GM19438 (cell line): ENCODE measurements around the gene GOLM1.
"Not testable (repeated sequence)": the region's sequence is repeated elsewhere in the genome, so short reads cannot be mapped to it uniquely, and the experiment has no call there.

ENCODE experiments used
- ATAC-seq: cut with Tn5 transposase; IDR thresholded peaks from one replicate; pipeline ENCODE4 v1.9.1; 2021; ENCODE audit warnings: low read depth; ENCODE audit not compliant: unreplicated experiment

GOLM1 gene

DNA sequence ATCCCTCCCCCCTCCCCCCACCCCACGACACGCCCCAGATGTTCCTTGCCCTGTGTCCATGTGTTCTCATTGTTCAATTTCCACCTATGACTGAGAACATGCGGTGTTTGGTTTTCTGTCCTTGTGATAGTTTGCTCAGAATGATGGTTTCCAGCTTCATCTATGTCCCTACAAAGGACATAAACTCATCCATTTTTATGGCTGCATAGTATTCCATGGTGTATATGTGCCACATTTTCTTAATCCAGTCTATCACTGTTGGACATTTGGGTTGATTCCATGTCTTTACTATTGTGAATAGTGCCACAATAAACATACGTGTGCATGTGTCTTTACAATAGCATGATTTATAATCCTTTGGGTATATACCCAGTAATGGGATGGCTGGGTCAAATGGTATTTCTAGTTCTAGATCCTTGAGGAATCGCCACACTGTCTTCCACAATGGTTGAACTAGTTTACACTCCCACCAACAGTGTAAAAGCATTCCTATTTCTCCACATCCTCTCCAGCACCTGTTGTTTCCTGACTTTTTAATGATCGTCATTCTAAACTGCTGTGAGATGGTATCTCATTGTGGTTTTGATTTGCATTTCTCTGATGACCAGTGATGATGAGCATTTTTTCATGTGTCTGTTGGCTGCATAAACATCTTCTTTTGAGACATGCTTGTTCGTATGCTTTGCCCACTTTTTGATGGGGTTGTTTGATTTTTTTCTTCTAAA lies 51.2 kb downstream of the GOLM1 start:
- not testable (repeated sequence) for ATAC-seq

DNA sequence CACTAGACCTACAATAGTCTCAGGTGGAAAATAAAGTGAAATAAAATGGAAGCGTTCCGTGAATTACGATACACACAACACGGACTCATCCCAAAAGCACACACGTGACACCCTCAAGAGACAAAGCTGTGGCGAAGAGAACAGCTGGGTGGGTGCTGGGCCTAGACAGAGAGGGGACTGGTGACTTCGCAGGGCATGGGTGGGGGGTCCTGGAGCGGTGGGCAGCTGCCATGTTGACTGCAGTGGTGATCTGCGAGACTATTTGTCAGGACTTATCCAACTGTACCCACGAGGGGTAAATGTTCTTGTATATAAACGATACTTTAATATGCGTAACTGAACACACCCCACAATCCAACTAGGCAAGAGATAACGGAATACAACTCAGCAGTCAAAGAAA lies 52.0 kb downstream of the GOLM1 start:
- ATAC-seq: no peak

- no peak for ATAC-seq
Measured at GRCh38 chr9:86046930-86047341, 52.4 kb downstream of the GOLM1 start.

- no peak for ATAC-seq
Measured at GRCh38 chr9:86046071-86046636, 53.2 kb downstream of the GOLM1 start.

- ATAC-seq: no peak
Measured at GRCh38 chr9:86045654-86046053, 53.7 kb downstream of the GOLM1 start.

GRCh38 chr9:86043999-86044398 lies 55.4 kb downstream of the GOLM1 start:
- no peak for ATAC-seq

GRCh38 chr9:86043586-86043985 lies 55.8 kb downstream of the GOLM1 start:
- ATAC-seq: no peak

DNA sequence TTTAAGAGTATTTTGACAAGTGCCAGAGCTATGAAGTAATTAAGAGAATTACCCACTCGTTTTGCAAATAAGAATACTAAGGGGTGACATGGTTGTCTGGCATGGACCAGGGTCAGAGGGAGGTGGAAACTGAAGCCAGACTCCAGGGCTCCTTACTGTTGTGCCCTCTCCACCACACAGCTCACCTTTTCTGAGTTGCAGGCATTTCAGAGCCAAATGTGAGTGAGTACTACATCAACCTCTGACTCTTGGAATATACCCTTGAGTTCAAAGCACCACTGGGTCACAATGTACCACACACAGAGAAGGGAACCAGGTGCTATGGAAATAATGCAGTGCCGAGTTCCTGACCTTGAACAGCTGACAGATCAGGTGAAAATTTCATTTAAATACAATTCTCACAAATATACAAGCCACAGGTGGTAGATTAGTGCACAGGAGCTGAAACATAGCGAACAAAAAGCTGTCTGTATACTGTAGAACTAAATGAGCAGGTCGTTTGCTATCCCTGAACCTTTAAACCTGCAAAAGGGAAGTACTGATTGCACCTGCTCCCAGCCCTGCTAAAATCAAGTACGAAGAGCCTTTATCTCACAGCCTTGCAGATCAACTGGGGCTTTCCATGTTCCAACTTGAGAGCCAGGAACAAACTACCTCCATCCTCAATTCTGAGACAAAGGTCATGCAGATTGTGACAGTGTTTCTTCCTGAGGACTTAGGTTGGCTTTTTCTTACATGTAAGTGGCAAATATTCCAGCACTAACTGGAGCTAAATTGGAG lies 57.0 kb downstream of the GOLM1 start:
- no peak for ATAC-seq

DNA sequence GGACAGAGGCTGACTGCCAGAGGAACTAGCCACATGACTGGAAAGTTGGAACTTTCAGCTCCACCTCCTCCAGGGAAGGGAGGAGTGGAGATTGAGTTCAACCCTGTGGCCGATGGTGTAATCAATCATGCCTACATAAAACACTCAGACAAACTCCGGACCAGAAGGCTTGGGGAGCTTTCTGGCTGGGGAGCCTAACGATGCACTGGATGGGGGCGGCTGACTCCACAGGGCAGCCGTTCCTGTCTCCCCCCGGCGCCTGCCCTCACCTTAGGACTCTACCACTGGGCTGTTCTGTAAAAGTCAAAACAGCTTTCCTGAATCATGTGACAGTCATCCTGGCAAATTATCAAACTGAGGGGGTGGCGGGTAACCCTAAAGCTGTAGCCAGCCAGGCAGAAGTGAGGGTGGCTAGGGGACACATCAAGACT lies 58.0 kb downstream of the GOLM1 start:
- ATAC-seq: no peak

DNA sequence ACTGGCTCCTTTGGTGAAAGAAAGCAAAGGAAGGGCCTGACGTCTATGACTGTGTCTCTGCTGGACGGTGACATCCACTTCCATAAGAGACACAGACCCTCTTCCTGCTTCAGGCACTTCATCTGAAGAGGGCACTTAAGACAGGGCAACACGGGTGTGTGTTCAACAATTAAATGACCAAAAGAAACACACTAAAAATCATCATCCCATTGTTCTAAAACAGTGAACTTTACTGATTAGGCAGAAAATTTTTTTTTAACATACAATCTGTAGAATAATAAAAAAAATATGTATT lies 58.5 kb downstream of the GOLM1 start:
- ATAC-seq: no peak

- ATAC-seq: no peak
Measured at GRCh38 chr9:86039991-86040860, 59.1 kb downstream of the GOLM1 start.

DNA sequence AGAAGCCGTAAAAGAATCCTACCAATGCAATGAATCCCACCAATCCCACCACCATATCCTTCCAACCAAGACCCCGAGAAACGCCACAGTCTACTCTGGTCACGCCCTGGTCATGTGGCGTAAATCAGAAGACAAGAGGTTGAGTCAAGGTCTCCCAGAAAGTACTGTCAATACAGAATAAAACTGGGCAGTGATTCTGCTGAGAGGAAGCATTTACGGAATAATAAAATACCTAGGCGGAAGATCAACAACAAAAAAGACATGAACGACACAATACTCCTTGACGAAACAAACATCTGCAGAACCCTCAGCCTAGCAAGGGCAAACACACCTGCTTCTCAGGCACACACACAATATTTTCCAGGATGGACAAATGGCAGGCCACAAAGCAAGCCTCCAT lies 62.8 kb downstream of the GOLM1 start:
- no peak for ATAC-seq

DNA sequence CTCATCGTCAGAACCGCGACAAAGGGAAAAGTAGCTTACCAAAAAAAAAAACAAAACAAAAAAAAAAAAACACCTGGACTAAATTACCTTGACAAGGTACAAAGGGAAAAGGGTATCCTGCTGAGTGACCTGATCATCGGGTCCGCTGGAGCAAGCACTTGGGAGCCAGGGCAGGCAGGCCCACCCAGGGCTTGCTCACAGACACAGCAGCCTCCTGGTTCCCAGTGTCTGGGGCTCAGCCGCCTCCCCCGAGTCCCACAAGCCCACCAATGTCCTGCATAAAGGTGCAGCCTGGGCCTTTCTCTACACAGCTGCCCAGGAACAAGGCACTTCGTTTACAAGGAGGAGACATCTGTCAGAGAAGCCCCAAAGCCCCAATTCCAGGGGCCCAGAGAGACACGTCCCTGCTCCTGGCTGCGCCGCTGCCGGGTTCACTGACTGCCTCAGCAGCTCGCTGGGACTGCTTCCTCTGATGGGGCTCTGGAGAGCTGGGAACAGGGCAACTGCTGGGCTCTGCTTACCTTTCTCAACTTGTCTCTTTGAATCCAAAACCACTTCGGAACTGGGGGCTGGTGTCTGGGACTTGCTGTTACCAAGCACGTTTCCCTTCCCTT lies 63.4 kb downstream of the GOLM1 start:
- ATAC-seq: no peak

GRCh38 chr9:86034863-86035734 lies 64.3 kb downstream of the GOLM1 start:
- no peak for ATAC-seq

- ATAC-seq: no peak
Measured at GRCh38 chr9:86027767-86028166, 71.6 kb downstream of the GOLM1 start.

DNA sequence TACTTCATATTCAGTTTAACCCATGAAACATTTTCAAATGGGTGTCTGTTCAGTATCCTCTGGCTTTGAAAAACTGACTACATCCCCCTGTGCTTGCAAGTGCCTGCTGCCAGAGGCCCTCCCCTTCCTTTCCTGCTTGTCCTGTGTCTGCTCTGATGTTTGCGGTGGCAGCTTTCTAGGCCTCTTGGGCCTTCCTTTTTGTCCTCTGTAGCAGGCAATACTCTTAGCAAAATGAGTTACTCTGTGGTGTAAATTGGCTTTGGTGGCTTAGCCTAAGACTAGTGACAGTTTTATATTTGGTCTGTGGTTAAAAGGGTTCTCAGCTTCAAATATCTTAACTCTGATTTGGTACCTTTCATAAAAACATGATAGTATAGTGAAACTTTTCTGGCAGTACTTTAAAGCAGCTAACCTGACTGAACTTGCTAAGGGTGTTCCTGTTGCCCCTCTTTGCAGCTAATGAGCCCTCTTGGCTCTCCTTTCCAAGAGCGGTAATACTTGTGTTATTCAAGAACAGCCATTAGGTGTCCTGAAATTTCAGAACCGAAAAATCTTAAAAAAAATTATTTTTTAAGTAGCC lies 76.6 kb downstream of the GOLM1 start:
- ATAC-seq: no peak

GRCh38 chr9:86021166-86021565 lies 78.2 kb downstream of the GOLM1 start:
- ATAC-seq: no peak

DNA sequence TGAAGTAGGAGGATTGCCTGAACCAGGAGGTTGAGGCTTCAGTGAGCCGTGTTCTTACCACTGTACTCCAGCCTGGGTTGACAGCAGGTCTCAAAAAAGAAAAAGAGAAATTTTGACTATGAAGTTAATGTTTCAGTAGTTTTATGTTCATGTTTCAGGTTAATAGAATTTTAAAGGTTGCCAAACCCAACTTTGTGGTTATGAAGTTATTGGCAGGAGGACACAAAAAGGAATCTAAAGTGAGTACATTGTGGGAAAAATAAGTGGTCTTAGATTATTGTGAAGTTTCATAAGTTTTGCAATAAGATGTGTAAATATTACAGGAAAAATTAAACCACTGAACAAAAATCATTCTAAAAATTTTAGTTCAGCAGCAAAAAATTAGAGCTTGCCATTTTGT lies 78.6 kb downstream of the GOLM1 start:
- ATAC-seq: no peak

DNA sequence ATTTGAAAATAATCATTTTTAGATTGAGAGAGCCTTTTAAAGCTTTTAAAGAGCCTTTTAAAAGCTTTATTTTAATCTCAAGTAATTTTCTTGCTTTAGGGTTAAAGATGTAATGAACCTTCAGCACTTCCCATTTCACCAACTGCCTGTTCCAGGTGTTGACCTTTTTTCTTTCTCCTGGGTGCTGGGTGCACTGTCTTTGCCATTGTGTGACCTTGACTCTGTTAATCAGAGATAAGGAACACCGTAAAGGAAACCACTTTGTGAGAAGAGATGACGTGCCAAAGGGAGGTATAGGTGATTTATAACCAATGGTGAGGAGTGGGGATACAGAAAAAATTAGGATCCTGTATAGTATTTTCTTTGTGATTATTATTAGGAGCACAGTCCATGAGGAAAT lies 90.2 kb downstream of the GOLM1 start:
- no peak for ATAC-seq
